Measurements from ENCODE around the gene ABCA2.

ABCA2 gene

DNA sequence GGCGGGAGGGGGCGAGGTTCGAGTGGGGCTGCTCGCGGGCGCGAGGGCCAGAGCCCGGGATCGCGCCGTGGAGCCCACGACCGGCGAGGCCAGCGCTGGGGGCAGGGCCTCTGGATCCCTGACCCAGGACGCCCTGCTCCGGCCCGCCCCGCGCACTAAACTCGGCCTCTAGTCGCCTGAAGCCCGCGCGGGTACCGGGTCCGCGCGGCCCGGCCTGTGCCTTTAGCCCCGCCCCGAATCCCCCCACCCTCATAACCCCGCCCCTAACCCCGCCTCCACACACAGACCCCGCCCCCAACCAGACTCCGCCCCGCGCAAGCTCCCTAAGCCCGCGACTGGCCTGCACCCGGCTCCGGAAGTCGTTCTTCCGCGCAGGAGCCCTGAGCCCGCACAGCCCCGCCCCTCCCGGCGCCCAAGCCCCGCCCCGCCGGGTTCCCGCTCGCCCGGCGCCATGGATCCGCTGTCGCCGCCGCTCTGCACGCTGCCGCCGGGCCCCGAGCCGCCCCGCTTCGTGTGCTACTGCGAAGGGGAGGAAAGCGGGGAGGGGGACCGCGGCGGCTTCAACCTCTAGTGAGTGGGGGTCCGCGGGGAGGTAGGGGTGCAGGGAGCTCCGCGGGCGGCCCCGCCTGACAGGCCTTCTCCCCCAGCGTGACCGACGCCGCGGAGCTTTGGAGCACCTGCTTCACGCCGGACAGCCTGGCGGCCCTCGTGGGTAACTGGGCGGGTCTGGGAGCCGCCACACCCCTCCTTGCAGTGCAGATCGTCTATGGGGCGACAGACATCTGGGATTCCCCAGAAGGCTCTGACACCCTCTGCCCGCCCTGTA, 35.8 kb downstream of the ABCA2 start, which contains the start of gene PAXX:
Gene PAXX (plus strand): TSS at position 430 of the 826 bp plus-strand sequence. CDS start 22 bp downstream, at position 452.
- Histone ChIP-seq H3K4me3 (peak within 1 kb of the TSS; percentile 52 to 77 (median 62)), H3K27ac (peak within 1 kb of the TSS; percentile 24 to 92 (median 82))

GRCh38 chr9:136990242-136990911, 37.7 kb downstream of the ABCA2 start:
- H3K27ac ChIP-seq: no peak overlapping the region
- no peak overlapping the region for H3K4me3 ChIP-seq

DNA sequence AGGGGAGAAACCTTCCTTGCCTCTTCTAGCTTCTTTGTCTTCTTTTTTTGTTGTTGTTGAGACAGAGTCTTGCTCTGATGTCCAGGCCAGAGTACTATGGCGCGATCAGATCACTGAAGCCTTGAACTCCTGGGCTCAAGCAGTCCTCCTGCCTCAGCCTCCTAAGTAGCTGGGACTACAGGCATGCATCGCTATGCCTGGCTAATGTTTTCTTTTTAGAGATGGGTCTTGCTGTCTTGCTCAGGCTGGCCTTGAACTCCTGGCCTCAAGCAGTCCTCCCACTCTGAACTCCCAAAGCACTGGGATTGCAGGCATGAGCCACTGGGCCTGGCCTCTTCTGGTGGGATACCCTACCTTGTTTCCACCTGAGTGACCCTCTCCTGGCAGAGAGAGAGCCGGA, 39.2 kb downstream of the ABCA2 start:
- no peak overlapping the region for H3K27ac ChIP-seq
- H3K4me3 ChIP-seq: no peak overlapping the region

DNA sequence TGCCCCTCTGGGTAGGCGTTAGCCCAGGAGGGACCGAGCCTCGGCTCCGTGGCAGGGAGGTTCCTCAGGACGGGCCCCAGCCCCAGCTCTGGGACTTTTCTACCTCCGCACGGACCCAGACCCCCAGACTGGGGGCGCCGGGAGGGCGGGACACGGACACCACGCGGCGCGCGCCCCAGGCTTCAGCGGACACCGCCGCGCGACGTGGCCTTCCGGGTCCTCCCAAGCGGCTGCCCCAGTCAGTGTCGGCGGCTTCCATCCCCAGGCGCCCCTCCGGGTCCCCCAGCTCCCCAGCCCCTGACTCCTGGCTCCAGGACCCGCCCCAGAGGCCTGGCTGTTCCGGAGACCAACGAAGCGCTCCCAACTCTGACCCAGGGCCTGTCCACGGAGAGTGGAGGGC, 42.2 kb downstream of the ABCA2 start:
- Histone ChIP-seq H3K27ac (no peak overlapping the region), H3K4me3 (no peak overlapping the region)

- Histone ChIP-seq H3K4me3 (no peak overlapping the region), H3K27ac (no peak overlapping the region)
Measured at GRCh38 chr9:136985027-136985602, 42.9 kb downstream of the ABCA2 start.

DNA sequence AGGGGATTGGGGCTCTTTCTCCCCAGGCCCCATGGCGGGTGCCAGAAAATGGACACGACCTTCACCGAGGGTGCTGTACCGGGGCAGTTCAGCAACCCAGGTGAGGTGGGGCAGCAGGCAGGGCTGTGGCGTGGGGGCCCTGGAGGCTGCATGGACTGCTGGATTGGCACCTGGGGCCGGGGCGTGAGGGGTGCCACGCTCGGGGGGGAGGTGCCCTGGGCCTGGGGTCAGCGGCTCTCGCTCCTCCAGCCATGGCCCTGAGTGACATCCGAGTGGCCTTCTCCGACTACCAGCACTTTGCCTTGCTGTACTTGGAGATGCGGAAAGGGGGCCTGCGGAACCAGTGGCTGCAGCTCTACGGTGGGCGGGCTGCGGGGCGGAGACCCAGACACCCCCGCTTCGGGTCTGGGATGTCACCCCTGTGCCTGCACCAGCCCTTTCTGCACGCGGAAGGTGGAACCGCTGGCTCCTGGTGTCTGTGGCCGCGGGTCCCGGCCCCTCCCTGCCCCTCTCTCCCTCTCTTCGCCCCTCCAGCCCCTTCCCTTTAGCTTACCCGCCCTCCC, 43.5 kb downstream of the ABCA2 start:
- H3K27ac ChIP-seq: no peak overlapping the region

DNA sequence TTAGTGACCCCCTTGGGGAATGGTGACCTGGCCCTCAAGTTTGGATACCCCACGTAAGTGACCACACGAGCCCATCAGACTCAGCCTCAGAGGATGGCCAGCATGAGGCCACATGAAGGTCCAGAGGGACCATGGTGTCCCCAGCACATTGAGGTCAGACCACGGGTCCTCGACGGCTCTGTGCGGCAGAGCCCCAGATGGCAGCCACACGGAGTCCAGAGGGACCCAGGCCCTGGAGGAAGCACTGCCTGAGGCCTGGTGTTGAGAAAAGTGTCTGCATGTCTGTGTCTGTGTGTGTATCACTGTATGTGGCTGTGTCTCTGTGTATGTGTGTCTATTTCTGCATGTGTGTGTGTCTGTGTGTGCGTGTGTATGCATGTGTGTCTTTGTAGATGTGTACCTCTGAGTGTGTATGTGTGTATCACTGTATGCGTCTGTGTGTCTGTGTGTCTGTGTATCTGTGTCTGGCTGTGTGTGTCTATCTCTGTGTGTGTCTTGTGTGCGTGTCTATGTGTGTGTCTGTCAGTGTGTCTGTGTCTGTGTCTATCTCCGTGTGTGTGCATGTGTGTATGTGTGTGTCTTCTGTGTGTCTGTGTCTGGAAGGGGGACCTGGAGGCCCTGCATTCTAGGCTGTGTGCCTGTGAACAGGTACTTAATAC, 44.3 kb downstream of the ABCA2 start:
- no peak overlapping the region for H3K27ac ChIP-seq
- no peak overlapping the region for H3K4me3 ChIP-seq

More for the DNA sequence above, 43.5 kb downstream of the ABCA2 start:
- no peak overlapping the region for H3K4me3 ChIP-seq

DNA sequence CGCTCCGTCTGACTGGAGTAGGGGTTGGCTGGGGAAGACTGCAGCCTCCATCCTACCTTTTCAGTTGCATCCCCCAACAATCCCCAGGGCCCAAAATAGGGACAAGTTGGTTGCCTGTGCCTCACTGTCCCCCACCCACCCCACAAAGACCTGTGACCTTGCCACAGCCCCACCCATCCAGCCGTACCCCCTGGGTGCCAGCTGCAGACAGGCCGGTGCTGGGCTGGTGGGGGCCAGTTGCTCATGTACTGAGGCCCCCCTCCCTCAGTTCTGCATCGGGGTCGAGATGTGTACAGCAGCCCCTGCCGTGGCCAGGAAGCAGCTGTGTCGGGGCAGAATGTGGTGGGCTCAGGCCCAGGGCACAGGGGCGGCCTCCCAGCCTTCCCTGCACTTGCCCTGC, 44.9 kb downstream of the ABCA2 start:
- no peak overlapping the region for H3K4me3 ChIP-seq
- H3K27ac ChIP-seq: no peak overlapping the region

GRCh38 chr9:136982232-136983051, 45.6 kb downstream of the ABCA2 start, which contains the start of gene LCNL1:
LCNL1 (plus strand) TSS chr9:136982993; CDS start chr9:136983587, 594 bp downstream.
- no peak within 1 kb of the TSS for H3K27ac ChIP-seq
- H3K4me3 ChIP-seq: no peak within 1 kb of the TSS

DNA sequence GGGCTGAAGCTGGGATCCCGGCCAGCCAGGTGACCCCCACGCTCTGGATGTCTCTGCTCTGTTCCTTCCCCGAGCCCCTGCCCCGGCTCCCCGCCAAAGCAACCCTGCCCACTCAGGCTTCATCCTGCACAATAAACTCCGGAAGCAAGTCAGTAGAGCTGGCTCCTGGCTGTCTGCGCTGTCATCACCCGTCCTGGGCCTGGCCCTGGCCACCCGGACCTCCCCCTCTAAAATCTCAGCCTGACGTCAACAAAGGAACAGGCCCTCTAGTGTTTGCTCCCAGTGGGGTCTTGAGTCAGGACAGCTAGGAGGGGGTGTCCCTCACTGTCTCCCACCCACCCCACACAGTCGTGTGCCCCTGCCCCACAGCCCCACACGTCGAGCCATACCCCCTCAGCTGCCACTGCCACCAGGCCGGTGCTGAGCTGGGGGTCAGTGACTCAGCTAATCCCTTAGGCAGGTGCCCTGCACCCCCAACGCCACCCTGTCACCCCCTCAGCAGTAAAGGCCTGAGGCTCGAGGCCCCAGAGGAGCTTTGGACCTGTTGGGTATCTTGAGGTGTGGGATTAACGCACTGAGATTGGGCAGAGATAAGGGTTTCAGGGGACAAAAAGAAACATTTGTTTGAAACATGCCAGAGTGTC, 46.3 kb downstream of the ABCA2 start:
- Histone ChIP-seq H3K27ac (no peak overlapping the region), H3K4me3 (no peak overlapping the region)

DNA sequence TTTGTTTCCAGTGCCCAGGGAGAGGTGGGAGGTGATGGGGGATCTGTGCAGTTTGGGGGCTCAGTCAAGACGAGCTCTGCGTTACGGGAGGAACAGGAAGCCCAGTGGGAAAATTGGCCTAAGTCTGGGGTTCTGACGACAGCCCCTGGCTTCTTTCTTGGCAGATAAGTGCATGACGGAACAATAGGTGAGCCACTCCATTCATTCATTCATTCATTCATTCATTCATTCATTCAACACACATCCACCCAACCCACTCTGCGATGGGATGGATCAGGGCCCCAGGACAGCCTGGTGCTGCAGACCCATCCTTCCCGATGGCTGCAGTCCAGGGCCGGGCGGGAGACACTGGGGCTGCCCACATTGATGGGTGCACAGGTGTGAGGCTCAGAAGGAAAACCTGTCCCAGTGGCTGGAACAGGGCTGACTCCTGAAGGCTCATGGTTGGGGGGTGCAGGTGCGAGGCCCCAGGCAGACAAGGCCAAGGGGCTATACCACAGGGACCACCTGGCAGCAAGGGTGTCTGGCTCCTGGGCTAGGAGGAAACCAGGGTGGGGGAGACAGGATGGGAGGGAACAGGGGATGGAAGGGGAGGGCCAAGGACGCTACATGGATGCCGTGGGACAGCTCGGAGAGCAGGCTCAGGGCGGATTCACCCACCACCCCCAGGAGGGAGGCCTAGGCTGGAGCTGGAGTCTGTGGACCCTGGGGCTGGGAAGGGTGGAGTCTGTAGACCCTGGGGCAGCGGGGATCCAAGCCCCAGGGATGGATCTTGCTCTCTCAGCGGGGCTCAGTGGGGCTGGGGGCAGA, 47.2 kb downstream of the ABCA2 start:
- no peak overlapping the region for H3K4me3 ChIP-seq
- H3K27ac ChIP-seq: no peak overlapping the region

DNA sequence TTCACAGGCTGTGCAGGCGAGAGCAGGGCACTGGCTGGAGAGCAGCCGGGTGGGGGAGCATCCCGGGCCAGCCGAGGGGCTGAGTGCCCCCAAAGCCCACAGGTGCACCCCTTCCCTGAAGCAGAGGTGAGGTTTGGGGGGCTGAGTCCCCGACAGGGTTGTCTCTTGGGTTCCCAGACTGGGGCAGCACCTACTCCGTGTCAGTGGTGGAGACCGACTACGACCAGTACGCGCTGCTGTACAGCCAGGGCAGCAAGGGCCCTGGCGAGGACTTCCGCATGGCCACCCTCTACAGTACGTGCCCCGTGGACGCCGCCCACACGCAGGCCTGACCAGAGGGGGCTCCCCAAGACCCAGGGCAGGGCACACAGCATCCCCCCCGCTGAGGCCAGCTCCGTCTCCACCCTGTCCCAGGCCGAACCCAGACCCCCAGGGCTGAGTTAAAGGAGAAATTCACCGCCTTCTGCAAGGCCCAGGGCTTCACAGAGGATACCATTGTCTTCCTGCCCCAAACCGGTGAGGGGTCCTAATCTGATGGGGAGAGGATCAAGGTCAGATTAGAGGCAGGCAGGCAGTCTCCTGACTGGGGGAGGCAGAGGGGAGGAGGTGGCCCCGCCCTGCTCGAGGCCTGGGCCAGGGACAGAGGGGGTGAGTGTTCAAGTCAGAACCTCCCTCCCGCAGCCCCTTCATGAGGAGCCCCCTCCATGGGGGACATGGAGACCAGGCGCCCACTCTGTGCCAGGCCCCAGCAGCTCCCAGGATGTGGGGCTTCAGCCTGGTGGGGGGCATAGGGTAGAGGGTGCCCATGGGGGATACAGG, 48.1 kb downstream of the ABCA2 start:
- no peak overlapping the region for H3K27ac ChIP-seq
- no peak overlapping the region for H3K4me3 ChIP-seq

DNA sequence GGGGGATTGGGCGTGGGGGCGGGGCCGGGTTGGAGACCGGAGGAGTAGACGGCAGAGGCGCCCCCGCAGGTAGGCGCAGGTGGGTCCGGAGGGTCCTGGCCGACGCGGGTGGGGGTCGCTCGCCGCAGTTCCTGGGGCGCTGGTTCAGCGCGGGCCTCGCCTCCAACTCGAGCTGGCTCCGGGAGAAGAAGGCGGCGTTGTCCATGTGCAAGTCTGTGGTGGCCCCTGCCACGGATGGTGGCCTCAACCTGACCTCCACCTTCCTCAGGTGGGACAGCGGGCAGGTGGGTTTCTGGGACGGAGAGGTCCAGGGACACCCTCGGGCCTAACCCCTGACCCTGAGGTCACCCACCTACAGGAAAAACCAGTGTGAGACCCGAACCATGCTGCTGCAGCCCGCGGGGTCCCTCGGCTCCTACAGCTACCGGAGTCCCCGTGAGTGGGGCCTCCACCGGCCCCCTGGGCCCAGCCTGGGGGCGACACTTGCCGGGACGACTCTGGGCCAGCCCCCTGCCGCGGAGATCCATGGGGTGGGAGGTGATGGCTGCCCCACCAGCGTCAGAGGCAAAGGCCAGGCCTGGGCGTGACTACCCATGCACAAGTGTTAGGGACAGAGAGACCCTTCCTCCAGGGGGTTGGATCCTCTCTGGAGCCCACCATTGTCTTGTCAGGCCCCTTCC, 49.0 kb downstream of the ABCA2 start:
- no peak overlapping the region for H3K27ac ChIP-seq

GRCh38 chr9:136978073-136978864, 49.8 kb downstream of the ABCA2 start:
- H3K27ac ChIP-seq: peak overlapping the region in 16 of 21 experiments; percentile 9 to 72 (median 37)
- H3K4me3 ChIP-seq: peak overlapping the region; percentile 27 to 47 (median 33)

More for the DNA sequence above, 49.0 kb downstream of the ABCA2 start:
- no peak overlapping the region for H3K4me3 ChIP-seq

DNA sequence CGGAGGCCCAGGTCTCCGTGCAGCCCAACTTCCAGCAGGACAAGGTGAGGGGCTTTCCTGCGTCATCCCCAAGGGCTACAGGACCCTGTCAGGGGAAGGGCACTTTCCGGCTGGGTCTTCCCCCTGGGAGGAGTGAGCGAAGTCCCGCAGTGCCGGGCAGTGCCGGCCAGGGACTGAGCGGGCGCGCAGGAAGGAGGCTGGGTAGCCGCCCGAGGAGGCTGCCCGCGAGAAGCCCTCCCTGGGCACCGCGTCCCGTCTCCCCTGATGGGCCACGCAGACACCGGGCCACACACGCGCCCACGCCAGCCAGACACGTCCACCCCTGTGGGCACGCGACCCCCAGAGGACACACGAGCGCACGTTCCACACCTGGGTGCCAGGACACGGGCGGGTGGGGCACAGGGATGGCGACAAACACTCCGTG, 50.4 kb downstream of the ABCA2 start:
- Histone ChIP-seq H3K4me3 (peak overlapping the region; percentile 27 to 47 (median 33)), H3K27ac (peak overlapping the region in 16 of 21 experiments; percentile 9 to 72 (median 37))
